H1 (cell line): ENCODE results near the gene DND1. TPM values are rescaled to one million over a fixed set of nuclear protein-coding genes. Genes with fewer than 3 reads are reported as not detected.

ENCODE experiments used
- ATF2 ChIP-seq: IDR thresholded peaks from 2 replicates; pipeline ENCODE4 v1.6.1; 2012; ENCODE audit warnings: low read length, inconsistent platforms
- CBX5 ChIP-seq: fragments of 300-800, 300-1000 bp; sonication (generic); IDR thresholded peaks from 2 replicates; pipeline ENCODE4 v1.7.1; 2016; ENCODE audit warnings: antibody characterized with exemption, low read length, low read depth
- KDM1A ChIP-seq: fragments of 200-600, 300-600 bp; sonication (generic); IDR thresholded peaks from 2 replicates; pipeline ENCODE4 v1.7.1; 2016; ENCODE audit warnings: mild to moderate bottlenecking, low read length, borderline replicate concordance
- NRF1 ChIP-seq: IDR thresholded peaks from 2 replicates; pipeline ENCODE4 v1.6.1; 2011; ENCODE audit warnings: mild to moderate bottlenecking, low read depth, low read length, improper control_type of control experiment
- POLR2AphosphoS5 ChIP-seq: IDR thresholded peaks from 2 replicates; pipeline ENCODE4 v1.6.1; 2011; ENCODE audit warnings: low read depth, low read length
- TAF7 ChIP-seq: optimal IDR thresholded peaks from 2 replicates; pipeline ENCODE3; 2011; ENCODE audit warnings: low read depth, mild to moderate bottlenecking, inconsistent platforms, low read length, moderate library complexity, borderline replicate concordance
- YY1 ChIP-seq: IDR thresholded peaks from 2 replicates; pipeline ENCODE4 v1.6.1; 2011; ENCODE audit warnings: low read depth, mild to moderate bottlenecking, low read length
- polyA plus RNA-seq, 7 experiments: library from polyadenylated mRNA; depleted of rRNA in 3 of 7; stranded (reverse) in 5 of 7; unstranded in 2 of 7; fragments of >200 nt in 5 of 7; fragments of 200-250 nt in 2 of 7; gene quantifications; 1 replicate in 5 of 7; 2 replicates in 1 of 7; 4 replicates in 1 of 7; pipeline versions ENCODE4 v1.2.1 to v1.2.3, GENCODE V29; 2011 to 2013; ENCODE audit warnings: missing spikeins in 2 of 7, mixed read lengths in 2 of 7
- total RNA-seq: library from RNA; stranded (reverse); fragmentation: NEBNext Ultra II Directional; extraction: Animal tissue kit (Norgen Biotek cat#: 25700); gene quantifications from 2 replicates; pipeline ENCODE4 v1.2.1, GENCODE V29; 2021

DND1 gene
- total and polyA plus RNA-seq, 2 of the 8 experiments (the other 6 are each of a cell fraction or from before 2014, with no cell fraction given): 0.41 to 2.1 TPM

DNA sequence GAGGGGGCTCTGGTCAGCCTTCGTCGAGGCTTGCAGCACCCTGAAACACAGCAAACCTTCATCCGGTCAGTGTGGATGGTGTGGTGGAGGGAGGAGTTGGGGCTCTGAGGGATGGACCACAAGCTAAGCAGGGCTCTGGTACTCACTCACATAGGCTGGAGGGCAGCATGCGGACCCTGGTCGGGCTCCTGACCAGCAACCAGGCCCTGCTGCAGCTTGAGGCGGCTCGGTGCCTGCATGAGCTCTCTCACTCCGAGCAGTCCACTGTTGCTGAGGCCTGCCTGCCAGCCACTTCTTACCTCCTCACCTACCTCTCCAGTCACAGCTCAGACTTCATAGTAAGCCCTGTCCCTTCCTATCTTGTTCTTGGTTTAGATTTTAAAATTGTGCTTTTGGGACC is 31.7 kb downstream of the DND1 start (continued):
- no peak for TF ChIP-seq ATF2
- TF ChIP-seq TAF7: no peak
- no peak for TF ChIP-seq CBX5
- no peak for TF ChIP-seq NRF1
- TF ChIP-seq POLR2AphosphoS5: no peak
- TF ChIP-seq YY1: no peak
- no peak for TF ChIP-seq KDM1A
